Measurements from ENCODE around the gene LMAN2.

DNA sequence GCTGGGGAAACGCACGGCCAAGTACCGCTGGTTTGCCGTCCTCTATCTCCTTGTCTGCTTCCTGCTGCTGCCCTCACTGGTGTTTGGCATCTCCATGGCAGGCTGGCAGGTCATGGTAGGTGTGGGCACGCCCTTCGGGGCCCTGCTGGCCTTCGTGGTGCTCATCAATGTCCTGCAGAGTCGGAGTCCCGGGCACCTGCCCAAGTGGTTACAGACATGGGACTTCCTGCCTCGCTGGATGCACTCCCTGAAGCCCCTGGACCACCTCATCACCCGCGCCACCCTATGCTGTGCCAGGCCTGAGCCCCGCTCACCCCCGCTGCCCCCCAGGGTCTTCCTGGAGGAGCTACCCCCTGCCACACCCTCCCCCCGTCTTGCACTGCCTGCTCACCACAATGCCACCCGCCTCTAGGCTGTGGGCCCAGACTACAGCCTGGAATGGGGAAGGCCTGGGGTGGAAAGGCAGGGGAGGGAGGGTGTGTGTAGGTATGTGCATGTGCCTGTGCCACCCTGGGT lies 46.5 kb upstream of the LMAN2 start:
- no peak for TF ChIP-seq POLR2A (IDR thresholded peaks at IDR 0.05)
- TF ChIP-seq, protein P1, sequence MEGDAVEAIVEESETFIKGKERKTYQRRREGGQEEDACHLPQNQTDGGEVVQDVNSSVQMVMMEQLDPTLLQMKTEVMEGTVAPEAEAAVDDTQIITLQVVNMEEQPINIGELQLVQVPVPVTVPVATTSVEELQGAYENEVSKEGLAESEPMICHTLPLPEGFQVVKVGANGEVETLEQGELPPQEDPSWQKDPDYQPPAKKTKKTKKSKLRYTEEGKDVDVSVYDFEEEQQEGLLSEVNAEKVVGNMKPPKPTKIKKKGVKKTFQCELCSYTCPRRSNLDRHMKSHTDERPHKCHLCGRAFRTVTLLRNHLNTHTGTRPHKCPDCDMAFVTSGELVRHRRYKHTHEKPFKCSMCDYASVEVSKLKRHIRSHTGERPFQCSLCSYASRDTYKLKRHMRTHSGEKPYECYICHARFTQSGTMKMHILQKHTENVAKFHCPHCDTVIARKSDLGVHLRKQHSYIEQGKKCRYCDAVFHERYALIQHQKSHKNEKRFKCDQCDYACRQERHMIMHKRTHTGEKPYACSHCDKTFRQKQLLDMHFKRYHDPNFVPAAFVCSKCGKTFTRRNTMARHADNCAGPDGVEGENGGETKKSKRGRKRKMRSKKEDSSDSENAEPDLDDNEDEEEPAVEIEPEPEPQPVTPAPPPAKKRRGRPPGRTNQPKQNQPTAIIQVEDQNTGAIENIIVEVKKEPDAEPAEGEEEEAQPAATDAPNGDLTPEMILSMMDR (IDR thresholded peaks at IDR 0.05 in 8 of 11, conservative IDR thresholded peaks at IDR 0.05 in 3 of 11): no peak
